KMS-11 (cell line): ENCODE data around the gene PERM1.
"Not testable (repeated sequence)": the region's sequence is repeated elsewhere in the genome, so short reads cannot be mapped to it uniquely, and the experiment has no call there.

Source experiments
- H2AFZ ChIP-seq: fragments of 200-600 bp; sonication (generic); 2 replicates; pipeline ENCODE4 v1.6.1; 2016; ENCODE audit warnings: antibody characterized with exemption, mixed run types, low read depth
- H3K27ac ChIP-seq: fragments of 200-600 bp; sonication (generic); 2 replicates; pipeline ENCODE4 v1.6.1; 2016; ENCODE audit warnings: mild to moderate bottlenecking, mixed run types
- H3K27me3 ChIP-seq: fragments of 200-600 bp; sonication (generic); 2 replicates; pipeline ENCODE4 v1.6.1; 2017; ENCODE audit warnings: mild to moderate bottlenecking, low read depth, mixed run types, moderate library complexity; ENCODE audit not compliant: insufficient read depth
- H3K36me3 ChIP-seq: fragments of 200-600 bp; sonication (generic); 2 replicates; pipeline ENCODE4 v1.6.1; 2017; ENCODE audit warnings: mild to moderate bottlenecking, mixed run types; ENCODE audit not compliant: insufficient read depth
- H3K4me1 ChIP-seq: fragments of 200-600 bp; sonication (generic); 2 replicates; pipeline ENCODE4 v1.6.1; 2016; ENCODE audit warnings: mild to moderate bottlenecking, low read depth, mixed run types; ENCODE audit not compliant: poor library complexity, severe bottlenecking
- H3K4me2 ChIP-seq: fragments of 200-600 bp; sonication (generic); 2 replicates; pipeline ENCODE4 v1.7.0; 2016; ENCODE audit warnings: mild to moderate bottlenecking, mixed run types
- H3K4me3 ChIP-seq: fragments of 200-600 bp; sonication (generic); IDR thresholded peaks from 2 replicates; pipeline ENCODE4 v1.6.1; 2017; ENCODE audit warnings: low read depth, low read length, mixed read lengths; ENCODE audit not compliant: insufficient read depth
- H3K79me2 ChIP-seq: fragments of 200-600 bp; sonication (generic); 2 replicates; pipeline ENCODE4 v1.6.1; 2016; ENCODE audit warnings: low read depth, mixed run types; ENCODE audit not compliant: insufficient read depth
- H3K9ac ChIP-seq: fragments of 200-600 bp; sonication (generic); 2 replicates; pipeline ENCODE4 v1.6.1; 2016; ENCODE audit warnings: mild to moderate bottlenecking, mixed run types
- H4K20me1 ChIP-seq: fragments of 200-600 bp; sonication (generic); 2 replicates; pipeline ENCODE4 v1.6.1; 2016; ENCODE audit warnings: mild to moderate bottlenecking, mixed run types; ENCODE audit not compliant: insufficient read depth
- CTCF ChIP-seq: fragments of 200-600 bp; sonication (generic); conservative IDR thresholded peaks from 2 replicates; pipeline ENCODE4 v1.6.1; 2017; ENCODE audit warnings: low read depth, mild to moderate bottlenecking, antibody characterized with exemption, low read length, moderate library complexity, mixed read lengths

Gene PERM1

GRCh38 chr1:993379-993995 lies 11.6 kb upstream of the PERM1 start:
- H3K79me2 ChIP-seq, result no peaks in the 10 kb centered on the region
- H2AFZ ChIP-seq, result no peak overlapping the region
- no peak overlapping the region for H3K4me3 ChIP-seq
- H3K4me2 ChIP-seq, result no peak overlapping the region
- peaks cover 4% of the 10 kb centered on the region for H3K4me1 ChIP-seq
- TF ChIP-seq CTCF, result no peak
- no peak overlapping the region for H3K9ac ChIP-seq
- no peaks in the 10 kb centered on the region for H3K36me3 ChIP-seq
- H4K20me1 ChIP-seq, result no peaks in the 10 kb centered on the region
- H3K27me3 ChIP-seq, result peaks cover 88% of the 10 kb centered on the region
- no peak overlapping the region for H3K27ac ChIP-seq

GRCh38 chr1:992362-992761 lies 10.5 kb upstream of the PERM1 start:
- Histone ChIP-seq H3K4me1 (peaks cover 4% of the 10 kb centered on the region), H3K27me3 (peaks cover 95% of the 10 kb centered on the region), H3K4me3 (no peak overlapping the region), H3K9ac (no peak overlapping the region), H4K20me1 (no peaks in the 10 kb centered on the region), H3K79me2 (no peaks in the 10 kb centered on the region), H2AFZ (no peak overlapping the region), H3K4me2 (no peak overlapping the region), H3K27ac (no peak overlapping the region), H3K36me3 (no peaks in the 10 kb centered on the region)
- TF ChIP-seq CTCF, result no peak

GRCh38 chr1:991895-992294 lies 10.0 kb upstream of the PERM1 start:
- no peak overlapping the region for H3K4me3 ChIP-seq
- no peak overlapping the region for H3K4me2 ChIP-seq
- TF ChIP-seq CTCF, result no peak
- H3K4me1 ChIP-seq, result peaks cover 4% of the 10 kb centered on the region
- no peaks in the 10 kb centered on the region for H4K20me1 ChIP-seq
- H3K27ac ChIP-seq, result no peak overlapping the region
- no peak overlapping the region for H3K9ac ChIP-seq
- peaks cover 95% of the 10 kb centered on the region for H3K27me3 ChIP-seq
- H2AFZ ChIP-seq, result no peak overlapping the region
- no peaks in the 10 kb centered on the region for H3K79me2 ChIP-seq
- no peaks in the 10 kb centered on the region for H3K36me3 ChIP-seq

- not testable (repeated sequence) for H3K4me1 ChIP-seq, H4K20me1 ChIP-seq, H3K9ac ChIP-seq, H3K79me2 ChIP-seq, H3K36me3 ChIP-seq, H3K4me3 ChIP-seq, H2AFZ ChIP-seq, H3K27ac ChIP-seq, H3K4me2 ChIP-seq
- H3K27me3 ChIP-seq, result peaks cover 97% of the 10 kb centered on the region
Observed at GRCh38 chr1:991275-991674, 9.4 kb upstream of the PERM1 start.

GRCh38 chr1:988061-988460 lies 6.2 kb upstream of the PERM1 start:
- not testable (repeated sequence) for H3K4me1 ChIP-seq, H4K20me1 ChIP-seq, H3K27ac ChIP-seq, H3K9ac ChIP-seq, H2AFZ ChIP-seq, H3K79me2 ChIP-seq, H3K4me2 ChIP-seq, H3K4me3 ChIP-seq, H3K36me3 ChIP-seq
- peaks cover 94% of the 10 kb centered on the region for H3K27me3 ChIP-seq
